Keratinocyte (primary cell): ENCODE data around the gene OS9.

Experiments
- EZH2 ChIP-seq: IDR thresholded peaks from one replicate; pipeline ENCODE4 v1.6.1; 2012; ENCODE audit warnings: inconsistent platforms, mild to moderate bottlenecking, low read length, moderate library complexity
- TF ChIP-seq, protein P1 (sequence below), 3 experiments: IDR thresholded peaks in 1 of 3; conservative IDR thresholded peaks in 1 of 3; optimal IDR thresholded peaks in 1 of 3; 2 replicates in 2 of 3; 3 replicates in 1 of 3; pipeline versions ENCODE3 to v1.5.1; 2011; ENCODE audit warnings: low read length in 3 of 3, mild to moderate bottlenecking in 3 of 3, moderate library complexity in 2 of 3, control low read depth in 1 of 3, inconsistent platforms in 1 of 3; ENCODE audit not compliant: insufficient read depth in 2 of 3; ENCODE audit errors: extremely low read depth in 1 of 3

DNA sequence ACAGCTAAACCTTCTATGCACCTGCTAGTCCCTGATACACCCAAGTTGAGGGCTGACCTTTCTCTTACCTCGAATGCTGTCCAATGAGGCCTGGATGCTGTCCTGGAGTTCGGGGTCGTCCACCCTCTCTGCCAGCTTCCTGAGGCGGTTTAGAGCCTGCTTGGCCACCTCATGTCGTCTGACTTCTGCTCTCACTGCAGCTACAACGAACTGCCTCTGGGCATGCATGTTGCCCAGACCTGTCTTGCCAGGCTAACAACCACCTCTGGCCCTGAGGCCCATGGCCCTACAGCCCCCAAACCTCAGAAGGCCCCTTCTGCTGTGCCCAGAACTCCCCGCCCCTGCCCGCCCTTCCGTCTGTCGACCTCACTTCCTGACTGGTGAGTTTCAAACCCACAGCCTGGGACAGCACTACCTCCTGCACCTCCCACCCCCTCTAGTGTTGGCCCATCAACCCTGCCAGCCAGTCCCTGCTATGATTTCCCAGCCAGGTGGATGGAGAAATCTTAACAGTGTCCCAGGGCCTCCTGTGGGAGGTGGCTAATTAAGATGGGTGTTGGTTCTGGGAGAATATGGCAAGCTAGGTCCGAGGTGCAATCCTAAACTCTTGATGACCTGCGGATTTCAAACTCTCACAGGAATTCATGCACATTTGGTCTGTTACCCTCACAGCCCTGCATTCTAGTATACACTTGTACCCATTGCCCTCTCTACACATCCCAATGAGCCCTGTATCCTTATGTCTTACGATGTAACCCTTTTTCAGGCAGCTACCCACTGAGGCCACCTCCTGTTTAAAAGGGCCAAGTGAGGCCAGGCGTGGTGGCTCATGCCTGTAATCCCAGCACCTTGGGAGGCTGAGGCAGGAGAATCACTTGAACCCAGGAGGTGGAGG lies 48.2 kb downstream of the OS9 start:
- TF ChIP-seq, protein P1, sequence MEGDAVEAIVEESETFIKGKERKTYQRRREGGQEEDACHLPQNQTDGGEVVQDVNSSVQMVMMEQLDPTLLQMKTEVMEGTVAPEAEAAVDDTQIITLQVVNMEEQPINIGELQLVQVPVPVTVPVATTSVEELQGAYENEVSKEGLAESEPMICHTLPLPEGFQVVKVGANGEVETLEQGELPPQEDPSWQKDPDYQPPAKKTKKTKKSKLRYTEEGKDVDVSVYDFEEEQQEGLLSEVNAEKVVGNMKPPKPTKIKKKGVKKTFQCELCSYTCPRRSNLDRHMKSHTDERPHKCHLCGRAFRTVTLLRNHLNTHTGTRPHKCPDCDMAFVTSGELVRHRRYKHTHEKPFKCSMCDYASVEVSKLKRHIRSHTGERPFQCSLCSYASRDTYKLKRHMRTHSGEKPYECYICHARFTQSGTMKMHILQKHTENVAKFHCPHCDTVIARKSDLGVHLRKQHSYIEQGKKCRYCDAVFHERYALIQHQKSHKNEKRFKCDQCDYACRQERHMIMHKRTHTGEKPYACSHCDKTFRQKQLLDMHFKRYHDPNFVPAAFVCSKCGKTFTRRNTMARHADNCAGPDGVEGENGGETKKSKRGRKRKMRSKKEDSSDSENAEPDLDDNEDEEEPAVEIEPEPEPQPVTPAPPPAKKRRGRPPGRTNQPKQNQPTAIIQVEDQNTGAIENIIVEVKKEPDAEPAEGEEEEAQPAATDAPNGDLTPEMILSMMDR (optimal IDR thresholded peaks at IDR 0.05 in 1 of 3, IDR thresholded peaks at IDR 0.05 in 1 of 3, conservative IDR thresholded peaks at IDR 0.05 in 1 of 3; ENCODE audit: extremely low read depth in 1 of 3, insufficient read depth in 2 of 3, low read length in 3 of 3), result peak; percentile 26 to 51 (median 44)
- no peak for TF ChIP-seq EZH2
